ENCODE results near the gene YPEL5. TPM values are rescaled to one million over a fixed set of nuclear protein-coding genes. Genes with fewer than 3 reads are reported as not detected.

The YPEL5 gene
- total and polyA plus RNA-seq, 2 experiments from 2014 or later: 65.5 to 134 TPM

- Histone ChIP-seq H3K4me1 (ENCODE audit: low read depth) (no peaks in the 10 kb centered on the region), H3K27ac (no peak overlapping the region), H3K9me3 (ENCODE audit: low read depth) (no peaks in the 10 kb centered on the region), H3K36me3 (no peaks in the 10 kb centered on the region), H3K27me3 (no peaks in the 10 kb centered on the region), H3K4me3 (no peak overlapping the region)
- no peak for TF ChIP-seq CTCF (IDR thresholded peaks at IDR 0.05; ENCODE audit: low read depth, low read length)
- DNase-seq (ENCODE audit: low read depth in 1 of 2, low spot score in 1 of 2): no peak
These were observed 19.6 kb upstream of the YPEL5 start for GRCh38 chr2:30127016-30127893.

DNA sequence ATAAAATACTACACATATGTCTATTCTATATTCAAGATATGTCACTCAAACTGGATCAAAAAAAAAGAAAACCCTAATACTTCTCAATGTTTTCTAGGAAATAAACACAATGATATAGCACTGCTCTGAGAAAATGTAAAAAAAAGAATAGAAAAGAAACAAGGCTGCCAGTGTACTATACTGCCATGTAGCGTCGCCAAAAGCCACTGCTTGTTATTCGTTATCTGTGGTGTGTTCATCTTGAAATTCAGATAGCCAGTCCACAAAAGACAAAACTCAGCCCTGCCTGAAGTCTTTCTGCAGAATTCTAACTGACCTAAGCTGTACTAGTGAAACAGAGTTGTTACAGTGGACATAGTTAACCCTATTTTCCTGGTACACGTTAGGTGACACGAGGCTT lies 12.2 kb upstream of the YPEL5 start:
- no peaks in the 10 kb centered on the region for H3K9me3 ChIP-seq (ENCODE audit: low read depth)
- no peak for DNase-seq (ENCODE audit: low read depth in 1 of 2, low spot score in 1 of 2)
- H3K4me3 ChIP-seq: no peak overlapping the region
- H3K4me1 ChIP-seq (ENCODE audit: low read depth): no peaks in the 10 kb centered on the region
- H3K36me3 ChIP-seq: no peaks in the 10 kb centered on the region
- H3K27me3 ChIP-seq: no peaks in the 10 kb centered on the region
- no peak overlapping the region for H3K27ac ChIP-seq
- no peak for TF ChIP-seq CTCF (IDR thresholded peaks at IDR 0.05; ENCODE audit: low read depth, low read length)

- TF ChIP-seq CTCF (IDR thresholded peaks at IDR 0.05; ENCODE audit: low read depth, low read length): no peak
- H3K27me3 ChIP-seq: no peaks in the 10 kb centered on the region
These were observed 11.3 kb upstream of the YPEL5 start for GRCh38 chr2:30135541-30135940.

DNA sequence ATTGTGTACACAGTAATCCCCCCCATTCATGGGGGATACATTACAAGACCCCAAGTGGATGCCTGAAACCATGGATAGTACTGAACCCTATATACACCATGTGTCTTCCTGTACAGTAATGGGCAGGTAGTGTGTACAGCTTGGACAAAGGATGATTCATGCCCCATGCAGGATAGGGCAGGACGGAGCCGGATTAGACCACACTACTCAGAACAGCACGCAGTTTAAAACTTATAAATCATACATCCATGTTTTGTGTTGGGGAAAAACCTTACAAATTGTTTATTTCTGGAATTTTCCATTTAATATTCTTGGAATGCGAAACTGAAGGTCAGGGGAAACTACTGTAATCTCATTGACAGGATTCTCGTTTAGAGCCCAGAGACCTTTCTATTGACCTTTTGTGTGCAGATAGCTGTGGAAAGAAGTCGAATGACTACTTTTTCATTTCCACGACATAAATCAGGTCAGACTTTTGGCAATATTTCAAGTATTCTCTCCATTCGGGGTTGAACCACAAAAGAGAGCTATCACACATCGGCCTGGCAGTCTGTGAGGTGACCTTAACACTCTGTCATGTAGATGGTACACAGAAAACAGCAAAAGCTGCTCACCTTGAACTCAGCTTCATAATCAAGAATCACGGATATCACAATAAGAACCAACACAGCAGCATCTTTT lies 9.9 kb upstream of the YPEL5 start:
- Histone ChIP-seq H3K9me3 (ENCODE audit: low read depth) (no peaks in the 10 kb centered on the region), H3K27ac (no peak overlapping the region), H3K36me3 (no peaks in the 10 kb centered on the region), H3K4me1 (ENCODE audit: low read depth) (no peaks in the 10 kb centered on the region), H3K4me3 (no peak overlapping the region), H3K27me3 (no peaks in the 10 kb centered on the region)
- TF ChIP-seq CTCF (IDR thresholded peaks at IDR 0.05; ENCODE audit: low read depth, low read length): no peak
- DNase-seq (ENCODE audit: low read depth in 1 of 2, low spot score in 1 of 2): no peak

More at GRCh38 chr2:30135541-30135940, 11.3 kb upstream of the YPEL5 start:
- no peak overlapping the region for H3K4me3 ChIP-seq
- H3K27ac ChIP-seq: no peak overlapping the region
- H3K9me3 ChIP-seq (ENCODE audit: low read depth): no peaks in the 10 kb centered on the region
- H3K4me1 ChIP-seq (ENCODE audit: low read depth): no peaks in the 10 kb centered on the region
- no peak for DNase-seq (ENCODE audit: low read depth in 1 of 2, low spot score in 1 of 2)
- no peaks in the 10 kb centered on the region for H3K36me3 ChIP-seq

GRCh38 chr2:30139131-30139870 lies 7.5 kb upstream of the YPEL5 start:
- Histone ChIP-seq H3K4me3 (no peak overlapping the region), H3K9me3 (ENCODE audit: low read depth) (no peaks in the 10 kb centered on the region), H3K4me1 (ENCODE audit: low read depth) (no peaks in the 10 kb centered on the region), H3K27ac (no peak overlapping the region), H3K27me3 (no peaks in the 10 kb centered on the region), H3K36me3 (no peaks in the 10 kb centered on the region)
- no peak for DNase-seq (ENCODE audit: low read depth in 1 of 2, low spot score in 1 of 2)
- TF ChIP-seq CTCF (IDR thresholded peaks at IDR 0.05; ENCODE audit: low read depth, low read length): no peak
